GM21390 (cell line): Measurements from ENCODE around the gene PRDM12.
"Not testable (repeated sequence)": the region's sequence is repeated elsewhere in the genome, so short reads cannot be mapped to it uniquely, and the experiment has no call there.

ENCODE experiments used
- ATAC-seq: cut with Tn5 transposase; IDR thresholded peaks from one replicate; pipeline ENCODE4 v1.9.1; 2021; ENCODE audit not compliant: unreplicated experiment

The PRDM12 gene

GRCh38 chr9:130663258-130663976 lies 977 bp upstream of the PRDM12 start:
- no peak for ATAC-seq

DNA sequence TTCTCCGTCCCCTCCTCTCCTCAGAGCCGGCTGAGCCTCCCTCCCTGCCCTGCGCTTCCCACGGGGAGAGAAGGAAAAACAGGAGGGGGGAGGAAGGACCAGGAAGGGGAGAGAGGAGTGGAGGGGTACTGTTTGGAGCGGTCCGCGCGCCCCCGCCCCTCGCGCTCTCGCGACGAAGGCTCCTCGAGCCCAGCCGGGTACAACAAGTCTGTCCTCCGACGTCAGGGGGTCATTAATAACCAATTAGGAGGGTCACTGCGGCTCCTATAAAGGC lies 480 bp upstream of the PRDM12 start:
- ATAC-seq = no peak

GRCh38 chr9:130665029-130665430 lies 636 bp downstream of the PRDM12 start:
- no peak for ATAC-seq

- ATAC-seq = no peak
Measured at GRCh38 chr9:130665431-130666392, 1.3 kb downstream of the PRDM12 start.

GRCh38 chr9:130666393-130667119 lies 2.2 kb downstream of the PRDM12 start:
- no peak for ATAC-seq

GRCh38 chr9:130667120-130667435 lies 2.7 kb downstream of the PRDM12 start:
- ATAC-seq = no peak

- ATAC-seq = no peak
Measured at GRCh38 chr9:130668196-130668595, 3.8 kb downstream of the PRDM12 start.

DNA sequence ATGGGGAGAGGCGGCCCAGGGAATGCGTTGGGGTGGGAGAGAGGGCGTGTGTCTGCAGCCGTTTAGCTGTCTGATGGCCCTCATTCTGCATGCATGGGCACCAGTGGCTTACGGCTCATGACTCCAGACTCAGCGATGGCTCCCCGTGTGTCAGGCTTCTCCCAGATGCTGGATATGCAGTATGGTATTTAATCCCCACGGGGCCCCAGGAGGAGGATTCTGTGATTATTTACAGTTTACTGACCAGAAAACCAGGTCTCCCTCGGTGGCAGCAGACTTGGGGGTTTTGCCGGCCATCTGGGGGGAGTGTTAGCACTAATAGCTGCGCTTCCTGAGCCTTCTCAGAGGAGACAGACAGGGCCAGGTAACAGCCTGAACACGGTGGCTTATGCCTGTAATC lies 4.3 kb downstream of the PRDM12 start:
- ATAC-seq = no peak

- no peak for ATAC-seq
Measured at GRCh38 chr9:130669965-130670364, 5.6 kb downstream of the PRDM12 start.

- no peak for ATAC-seq
Measured at GRCh38 chr9:130670644-130671043, 6.2 kb downstream of the PRDM12 start.

DNA sequence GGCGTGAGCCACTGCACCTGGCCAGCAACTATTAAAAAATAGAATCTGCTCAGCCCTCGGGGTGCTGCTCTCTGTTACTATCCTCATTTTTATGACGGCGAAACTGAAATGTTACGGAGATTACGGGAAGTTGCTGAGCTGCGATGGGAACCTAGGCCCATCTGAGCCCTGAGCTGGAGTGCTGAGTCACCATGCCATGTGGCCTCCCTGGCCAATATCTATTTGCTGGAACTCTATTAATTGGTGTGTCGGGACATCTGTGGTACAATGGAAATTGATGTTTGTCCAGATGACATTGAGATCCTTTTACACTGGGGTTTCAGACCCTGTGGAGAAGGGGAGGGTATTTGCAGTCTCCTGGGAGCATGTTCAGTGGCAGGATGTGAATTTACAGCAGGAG lies 8.1 kb downstream of the PRDM12 start:
- ATAC-seq = no peak

DNA sequence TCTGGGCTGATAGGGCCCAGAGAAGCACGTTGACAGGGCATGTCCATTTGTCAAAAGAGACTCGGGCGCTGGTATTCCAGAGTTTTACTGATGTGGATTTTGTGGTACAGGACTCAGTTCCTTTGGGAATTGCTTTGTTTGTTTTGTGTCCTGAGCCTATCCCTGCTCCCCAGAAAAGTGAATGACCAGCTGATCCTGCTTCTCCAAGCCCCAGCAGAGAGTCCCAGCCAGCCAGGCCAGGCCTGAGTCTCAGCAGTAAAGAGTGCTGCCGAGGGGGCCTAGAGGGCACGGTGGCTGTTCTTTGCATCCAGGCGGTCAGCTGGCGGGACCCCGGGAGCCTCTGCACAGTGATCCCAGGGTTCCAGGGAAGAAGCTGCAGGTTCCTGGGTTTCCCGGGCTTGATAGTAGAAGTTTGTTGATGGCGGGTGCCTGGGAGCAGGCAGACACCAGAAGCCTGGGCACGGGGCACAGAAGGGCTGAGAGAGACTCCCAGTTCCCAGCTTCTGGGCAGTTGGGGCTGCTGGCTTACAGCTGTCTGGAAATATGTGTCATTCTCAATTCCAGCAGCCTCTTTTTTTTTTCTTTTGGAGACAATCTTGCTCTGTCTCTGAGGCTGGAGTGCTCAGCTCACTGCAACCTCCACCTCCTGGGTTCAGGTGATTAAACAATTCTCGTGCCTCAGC lies 8.7 kb downstream of the PRDM12 start:
- no peak for ATAC-seq

- ATAC-seq = no peak
Measured at GRCh38 chr9:130675396-130675795, 11.0 kb downstream of the PRDM12 start.

DNA sequence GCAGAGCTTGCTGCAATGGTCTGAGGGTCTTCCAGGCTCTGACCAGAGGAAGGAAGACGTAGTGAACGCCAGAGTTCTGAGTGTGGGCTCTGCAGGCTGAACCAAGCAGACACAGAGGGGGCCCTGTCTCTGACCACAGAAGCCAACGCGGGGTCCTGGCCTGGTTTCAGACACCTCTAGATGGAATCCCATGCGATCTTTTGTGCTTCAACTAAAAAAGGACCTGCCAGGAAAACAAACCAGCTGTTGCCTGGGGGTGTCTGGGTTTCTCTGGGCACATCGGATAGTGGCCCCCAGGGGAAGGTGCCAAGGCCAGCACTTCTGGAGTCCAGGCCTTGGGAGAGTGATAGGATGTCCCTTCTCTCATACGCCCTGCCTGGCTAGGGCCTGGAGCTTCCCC lies 12.9 kb downstream of the PRDM12 start:
- no peak for ATAC-seq

DNA sequence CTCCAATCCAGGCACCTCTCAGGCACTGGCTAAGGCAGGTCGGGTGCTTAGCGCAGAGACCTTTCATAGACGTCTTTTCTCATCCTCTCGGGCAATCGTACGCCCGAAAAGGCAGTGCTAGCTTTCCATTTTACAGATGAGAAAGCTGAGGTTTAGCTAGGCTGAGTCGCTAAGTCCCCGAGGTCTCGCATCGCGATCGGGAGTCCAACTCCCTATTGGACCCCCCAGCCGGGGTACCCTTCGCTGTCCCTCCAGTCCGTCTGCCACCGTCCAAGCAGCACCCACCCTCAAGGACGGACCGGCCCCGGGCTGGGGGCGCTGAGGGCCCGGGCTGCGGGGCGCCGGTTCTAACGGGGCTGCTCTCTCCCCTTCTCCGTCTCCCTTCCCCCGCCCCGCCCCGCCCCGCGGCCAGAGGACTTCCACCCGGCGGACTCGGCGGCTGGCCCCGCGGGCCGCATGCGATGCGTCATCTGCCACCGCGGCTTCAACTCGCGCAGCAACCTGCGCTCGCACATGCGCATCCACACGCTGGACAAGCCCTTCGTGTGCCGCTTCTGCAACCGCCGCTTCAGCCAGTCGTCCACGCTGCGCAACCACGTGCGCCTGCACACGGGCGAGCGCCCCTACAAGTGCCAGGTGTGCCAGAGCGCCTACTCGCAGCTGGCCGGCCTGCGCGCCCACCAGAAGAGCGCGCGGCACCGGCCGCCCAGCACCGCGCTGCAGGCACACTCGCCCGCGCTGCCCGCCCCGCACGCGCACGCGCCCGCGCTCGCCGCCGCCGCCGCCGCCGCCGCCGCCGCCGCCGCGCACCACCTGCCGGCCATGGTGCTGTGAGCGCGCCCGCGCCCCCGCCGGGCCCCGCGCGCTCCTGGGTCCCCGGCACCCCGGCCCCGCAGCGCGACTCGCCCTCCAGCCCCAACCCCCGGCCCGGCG lies 16.7 kb downstream of the PRDM12 start:
- peak; percentile 46 for ATAC-seq

GRCh38 chr9:130681769-130682420 lies 17.5 kb downstream of the PRDM12 start:
- peak; percentile 10 for ATAC-seq

DNA sequence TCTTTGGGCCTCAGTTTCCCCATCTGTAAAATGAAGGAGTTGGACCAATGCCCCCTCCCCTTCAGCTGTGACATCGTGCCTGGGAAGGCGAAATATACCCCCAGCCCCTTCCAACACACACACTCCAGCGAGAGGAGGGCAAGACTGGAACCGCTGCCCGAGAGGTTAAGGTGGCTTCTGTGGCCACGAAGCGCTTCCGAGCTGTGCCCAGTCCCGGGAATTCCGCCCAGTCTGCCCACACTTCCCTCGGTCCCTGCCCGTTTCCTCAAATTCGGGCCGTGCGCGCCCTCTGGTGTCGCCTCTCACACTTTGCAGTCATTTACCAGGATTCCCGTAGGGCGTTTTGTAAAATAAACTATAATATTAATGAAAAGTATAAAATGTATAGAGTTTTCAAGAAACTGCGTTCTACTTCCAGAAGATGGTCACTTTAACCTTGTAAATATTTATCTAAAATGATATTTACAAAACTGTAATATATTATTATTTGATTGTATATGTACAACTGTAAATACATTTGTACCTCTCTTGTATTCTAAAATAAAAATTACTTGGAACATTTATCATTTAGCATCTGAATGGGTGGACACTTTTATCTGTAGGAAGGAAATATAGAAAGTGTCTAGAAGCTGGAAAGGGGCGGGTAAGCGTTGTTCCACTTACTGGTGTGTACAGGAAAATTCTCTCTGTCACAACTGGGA lies 18.2 kb downstream of the PRDM12 start:
- no peak for ATAC-seq

DNA sequence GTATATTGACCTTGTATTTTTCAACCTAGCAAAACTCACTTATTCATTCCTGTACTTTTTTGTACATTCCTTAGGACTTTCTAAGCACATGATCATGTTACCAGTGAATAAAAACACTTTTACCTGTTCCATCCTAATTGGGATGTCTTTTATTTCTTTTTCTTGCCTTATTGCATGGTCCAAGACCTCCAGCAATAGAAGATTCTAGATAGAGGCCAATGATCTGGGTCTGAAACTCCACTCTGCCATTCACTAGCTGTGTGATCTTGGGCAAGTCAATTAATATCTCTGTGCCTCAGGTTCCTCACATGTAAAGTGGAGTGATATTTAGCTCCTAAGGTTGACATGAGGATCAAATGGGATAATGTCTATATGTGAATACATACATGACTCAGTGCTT lies 20.7 kb downstream of the PRDM12 start:
- no peak for ATAC-seq

- ATAC-seq = not testable (repeated sequence)
Measured at GRCh38 chr9:130685945-130686344, 21.6 kb downstream of the PRDM12 start.
